GM19043 (cell line): Measurements from ENCODE around the gene SH3BP4.

ENCODE experiments used
- ATAC-seq: cut with Tn5 transposase; IDR thresholded peaks from one replicate; pipeline ENCODE4 v1.9.1; 2021; ENCODE audit warnings: low read depth; ENCODE audit not compliant: unreplicated experiment

The SH3BP4 gene

DNA sequence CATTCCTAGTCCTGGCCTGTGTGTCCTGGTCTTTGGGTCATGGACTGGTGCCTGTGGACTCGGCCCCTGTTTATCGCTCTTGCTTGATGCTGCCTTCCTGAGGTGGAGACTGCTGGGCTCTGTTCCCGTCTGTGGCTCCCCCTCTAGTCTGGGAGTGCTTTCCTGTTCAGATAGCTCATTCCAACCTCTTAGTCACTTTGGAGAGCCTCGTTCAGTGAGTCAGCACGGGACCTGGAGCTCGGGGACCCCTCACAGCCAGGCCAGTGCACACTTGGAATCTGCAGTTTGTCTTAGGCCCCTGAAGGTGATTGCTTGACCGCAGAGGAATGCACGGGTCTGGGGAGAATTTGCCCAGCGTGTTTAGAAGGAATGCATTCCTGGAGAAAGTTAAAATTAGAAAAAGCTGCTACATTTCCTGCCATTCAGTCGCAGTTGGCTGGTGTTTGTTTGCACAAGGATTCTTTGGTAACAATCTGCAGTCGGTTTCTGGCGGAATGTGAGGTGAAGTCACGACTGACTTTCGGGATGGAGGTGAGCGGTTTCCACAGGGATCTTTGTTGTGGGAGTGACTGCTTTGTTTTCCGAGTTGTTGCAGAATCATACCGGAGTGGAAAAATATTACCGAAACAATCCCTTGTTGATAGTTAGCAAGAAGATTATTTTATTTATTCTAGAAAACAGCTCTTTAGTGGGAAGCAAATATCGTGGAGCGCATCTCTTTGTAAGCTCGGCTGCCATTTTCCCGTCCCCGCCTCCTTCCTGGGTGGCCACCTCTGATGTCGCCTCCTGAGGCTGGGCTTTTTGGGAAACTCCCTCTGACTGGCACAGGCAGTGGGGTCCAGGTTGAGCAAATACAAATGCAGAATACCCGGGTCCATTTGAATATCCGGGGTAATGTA is 29.6 kb downstream of the SH3BP4 start:
- ATAC-seq: no peak

- ATAC-seq: no peak
These were observed 30.4 kb downstream of the SH3BP4 start for GRCh38 chr2:234982096-234982834.

- ATAC-seq: no peak
These were observed 31.4 kb downstream of the SH3BP4 start for GRCh38 chr2:234983011-234983726.

- no peak for ATAC-seq
These were observed 33.9 kb downstream of the SH3BP4 start for GRCh38 chr2:234985608-234986245.

GRCh38 chr2:234986390-234986789 is 34.6 kb downstream of the SH3BP4 start:
- ATAC-seq: no peak

- ATAC-seq: no peak
These were observed 35.3 kb downstream of the SH3BP4 start for GRCh38 chr2:234986876-234987720.

- ATAC-seq: no peak
These were observed 35.9 kb downstream of the SH3BP4 start for GRCh38 chr2:234987754-234988153.

GRCh38 chr2:234988491-234988890 is 36.7 kb downstream of the SH3BP4 start:
- no peak for ATAC-seq

DNA sequence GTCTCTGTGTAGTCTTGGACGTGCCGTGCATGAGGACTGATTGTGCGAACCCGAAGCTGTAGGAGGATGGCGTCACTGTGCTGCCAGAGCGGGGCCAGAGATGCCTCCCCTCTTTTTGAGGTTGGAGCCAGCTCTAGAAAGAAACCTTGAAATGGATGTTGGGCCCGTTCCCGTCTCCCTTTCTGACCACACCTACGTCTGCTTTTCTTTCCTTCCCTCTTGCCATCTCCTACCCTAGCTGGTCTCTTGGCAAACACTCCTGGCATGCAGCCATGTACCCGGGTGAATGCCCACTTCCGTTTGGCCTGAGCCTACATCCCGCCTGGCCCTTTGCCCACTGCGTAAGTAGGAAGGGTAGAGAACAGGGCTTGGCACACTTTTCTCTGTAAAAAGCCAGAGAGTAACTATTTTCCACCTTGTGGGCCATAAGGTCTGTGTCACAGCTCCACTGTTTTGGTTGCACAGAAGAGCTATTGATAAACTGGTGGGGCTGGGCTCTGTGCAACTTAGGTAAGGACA is 37.4 kb downstream of the SH3BP4 start:
- no peak for ATAC-seq

DNA sequence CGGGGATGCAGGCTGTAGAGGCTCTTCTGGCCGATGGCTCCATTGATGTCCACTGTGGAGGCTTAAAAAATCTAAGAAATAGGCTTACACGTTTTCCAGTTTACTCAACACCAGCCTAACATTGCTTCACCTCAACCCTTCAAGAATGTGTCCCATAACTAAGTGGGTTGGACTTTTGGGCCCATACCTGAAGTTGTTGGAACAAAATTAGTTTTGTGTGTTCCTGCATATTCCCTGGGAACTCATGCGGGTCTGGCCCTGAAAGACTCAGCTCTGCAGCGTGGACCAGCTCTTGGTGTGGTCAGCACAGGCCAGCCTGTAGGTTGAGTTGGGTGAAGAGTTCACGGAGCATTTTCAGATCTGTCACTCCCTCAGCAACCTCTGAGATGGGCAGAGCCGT is 38.5 kb downstream of the SH3BP4 start:
- ATAC-seq: no peak

- ATAC-seq: no peak
These were observed 39.5 kb downstream of the SH3BP4 start for GRCh38 chr2:234991290-234991689.

- ATAC-seq: no peak
These were observed 40.0 kb downstream of the SH3BP4 start for GRCh38 chr2:234991793-234992192.

GRCh38 chr2:234992196-234992595 is 40.4 kb downstream of the SH3BP4 start:
- no peak for ATAC-seq

GRCh38 chr2:234992624-234993349 is 41.0 kb downstream of the SH3BP4 start:
- ATAC-seq: no peak

GRCh38 chr2:234993541-234993981 is 41.7 kb downstream of the SH3BP4 start:
- no peak for ATAC-seq

DNA sequence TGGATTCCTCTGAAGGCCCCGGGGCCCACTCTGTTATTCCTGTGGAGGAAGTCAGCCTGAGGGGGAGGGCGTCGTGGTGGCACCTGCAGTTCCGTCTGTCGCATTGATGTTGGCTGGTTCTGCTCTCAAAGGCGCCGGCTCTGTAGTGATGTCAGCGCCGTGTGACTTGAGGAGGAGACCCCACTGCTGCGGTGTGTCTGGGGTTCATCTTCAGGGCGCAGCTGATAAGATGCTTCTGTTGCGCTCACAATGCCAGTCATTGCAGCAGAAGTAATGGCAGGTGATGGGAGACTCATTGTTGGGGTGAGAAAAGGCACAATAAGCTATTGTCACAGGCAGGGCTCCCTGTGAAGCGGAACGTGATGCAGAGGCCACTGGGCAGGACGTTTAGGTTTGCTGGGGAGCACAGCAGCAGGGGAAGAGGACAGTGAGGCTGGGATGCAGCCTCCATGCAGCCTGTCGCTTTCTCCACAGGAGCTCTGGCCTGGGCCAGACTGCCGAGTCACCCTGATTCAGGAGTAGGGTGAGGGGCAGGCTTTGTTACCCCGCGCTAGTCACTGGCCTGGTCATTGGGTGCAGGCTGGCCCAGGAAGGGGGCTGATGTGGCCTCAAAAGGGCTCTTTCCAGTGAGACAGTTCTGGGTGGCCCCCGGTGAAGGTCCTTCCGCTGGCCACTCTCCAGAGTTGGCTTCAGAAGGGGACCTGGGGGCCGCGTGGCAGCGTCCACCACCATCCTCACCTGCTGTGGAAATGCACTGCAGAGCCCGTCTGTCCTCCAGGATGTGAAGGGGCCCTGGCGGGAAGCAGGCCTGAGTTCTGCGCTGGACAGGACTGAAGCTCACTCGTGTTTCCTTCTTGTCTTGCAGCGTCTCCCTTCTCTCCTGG is 42.9 kb downstream of the SH3BP4 start:
- ATAC-seq: no peak

GRCh38 chr2:234995332-234996068 is 43.7 kb downstream of the SH3BP4 start:
- no peak for ATAC-seq
